Measurements from ENCODE around the gene TSHZ2. TPM values are rescaled to one million over a fixed set of nuclear protein-coding genes. Genes with fewer than 3 reads are reported as not detected.

The TSHZ2 gene
- total and polyA plus RNA-seq, 12 donors, result 1.5 to 6.2 (median 4.5) TPM

- H3K4me1 ChIP-seq, result peaks cover 0 to 10% (median 0%) of the 10 kb centered on the region in 9 donors
- H3K4me3 ChIP-seq, result no peak overlapping the region
- no peak overlapping the region for H3K27ac ChIP-seq
- no peaks in the 10 kb centered on the region for H3K36me3 ChIP-seq
- ATAC-seq, result no peak
- H3K27me3 ChIP-seq, result peaks cover 0 to 4% (median 0%) of the 10 kb centered on the region in 7 donors
- H3K9me3 ChIP-seq, result no peaks in the 10 kb centered on the region
- intact Hi-C loops (cut with DNase I), result no loop called here
- WGBS, 2 donors, result 74 to 84% methylated on average over 7 to 8 of the region's 8 CpGs
- no peak for TF ChIP-seq CTCF (IDR thresholded peaks at IDR 0.05)
- DNase-seq, result no peak
These were observed 293.2 kb downstream of the TSHZ2 start for GRCh38 chr20:53265304-53265875.

- no peaks in the 10 kb centered on the region for H3K27me3 ChIP-seq
- no peaks in the 10 kb centered on the region for H3K36me3 ChIP-seq
- no peaks in the 10 kb centered on the region for H3K4me1 ChIP-seq
- no peaks in the 10 kb centered on the region for H3K9me3 ChIP-seq
- no peak for TF ChIP-seq CTCF (IDR thresholded peaks at IDR 0.05)
- ATAC-seq, result no peak
- no peak overlapping the region for H3K4me3 ChIP-seq
- no peak overlapping the region for H3K27ac ChIP-seq
- intact Hi-C loops (cut with DNase I), result no loop called here
- DNase-seq, result no peak
- 91 to 93% methylated on average over 2 of the region's 2 CpGs for WGBS, 2 donors
These were observed 297.2 kb downstream of the TSHZ2 start for GRCh38 chr20:53269380-53269779.

- Histone ChIP-seq H3K27me3 (no peaks in the 10 kb centered on the region), H3K27ac (no peak overlapping the region), H3K4me3 (no peak overlapping the region), H3K4me1 (no peaks in the 10 kb centered on the region), H3K9me3 (no peaks in the 10 kb centered on the region), H3K36me3 (no peaks in the 10 kb centered on the region)
- DNase-seq (no peak), ATAC-seq (no peak)
- intact Hi-C loops (cut with DNase I), result no loop called here
- no peak for TF ChIP-seq CTCF (IDR thresholded peaks at IDR 0.05)
- 63 to 68% methylated on average over 5 of the region's 5 CpGs for WGBS, 2 donors
These were observed 298.7 kb downstream of the TSHZ2 start for GRCh38 chr20:53270792-53271375.

- no peaks in the 10 kb centered on the region for H3K4me1 ChIP-seq
- TF ChIP-seq CTCF (IDR thresholded peaks at IDR 0.05), result no peak
- no peak overlapping the region for H3K27ac ChIP-seq
- ATAC-seq (no peak), DNase-seq (no peak)
- no peak overlapping the region for H3K4me3 ChIP-seq
- no peaks in the 10 kb centered on the region for H3K9me3 ChIP-seq
- no peaks in the 10 kb centered on the region for H3K36me3 ChIP-seq
- intact Hi-C loops (cut with DNase I), result no loop called here
- H3K27me3 ChIP-seq, result no peaks in the 10 kb centered on the region
- 92 to 96% methylated on average over 5 of the region's 5 CpGs for WGBS, 2 donors
These were observed 302.2 kb downstream of the TSHZ2 start for GRCh38 chr20:53274365-53274764.

Measured in heart right ventricle (tissue), 16 donors.